CD4-positive, alpha-beta T cell (primary cell): ENCODE data around the gene ESRRG. TPM values are rescaled to one million over a fixed set of nuclear protein-coding genes. Genes with fewer than 3 reads are reported as not detected.

Source experiments
- ATAC-seq: fragments of 200-7000 bp; cut with Tn5 transposase; one replicate; pipeline ENCODE4 v1.10.0; 2022; ENCODE audit warnings: mild to moderate bottlenecking; ENCODE audit not compliant: poor library complexity
- CTCF ChIA-PET: fragments of 350-600 bp; sonication (Branson Sonifier 250); formaldehyde crosslinking; loops from one replicate; lab custom pipeline; 2021; ENCODE audit warnings: antibody characterized with exemption, inconsistent platforms; lab: Charles Lee
- POLR2A ChIA-PET: fragments of 350-600 bp; sonication (Branson Sonifier 250); formaldehyde crosslinking; loops from one replicate; lab custom pipeline; 2021; ENCODE audit warnings: antibody characterized with exemption, inconsistent platforms; lab: Charles Lee
- DNase-seq, 14 experiments: peaks; one replicate each; pipeline ENCODE4 v3.0.0-alpha.2; 2013 to 2020; ENCODE audit warnings: mixed read lengths in 2 of 14
- H3K27ac ChIP-seq, 2 donors: one replicate each; pipeline versions ENCODE4 v1.5.1 to v1.7.0; 2013; ENCODE audit warnings: low read length in 2 of 2, low read depth in 1 of 2, mild to moderate bottlenecking in 1 of 2
- H3K27me3 ChIP-seq, 2 experiments: 1 replicate in 1 of 2; 2 replicates in 1 of 2; pipeline versions ENCODE4 v1.6.1 to v1.7.0; 2013; ENCODE audit warnings: low read length in 2 of 2, control low read depth in 1 of 2, mild to moderate bottlenecking in 1 of 2, moderate library complexity in 1 of 2; ENCODE audit not compliant: insufficient read depth in 2 of 2, control insufficient read depth in 1 of 2
- H3K36me3 ChIP-seq: one replicate; pipeline ENCODE4 v1.6.1; 2013; ENCODE audit warnings: low read length, control low read depth; ENCODE audit not compliant: insufficient read depth
- H3K4me1 ChIP-seq: one replicate; pipeline ENCODE4 v1.6.1; 2013; ENCODE audit warnings: low read length, control low read depth; ENCODE audit not compliant: insufficient read depth
- H3K4me3 ChIP-seq: one replicate; pipeline ENCODE4 v1.5.1; 2013; ENCODE audit warnings: mild to moderate bottlenecking, low read length, moderate library complexity
- H3K9me3 ChIP-seq, 2 experiments: 1 replicate in 1 of 2; 2 replicates in 1 of 2; pipeline versions ENCODE4 v1.6.1 to v1.7.0; 2013; ENCODE audit warnings: low read length in 2 of 2, mild to moderate bottlenecking in 2 of 2, control low read depth in 1 of 2, moderate library complexity in 1 of 2; ENCODE audit not compliant: control insufficient read depth in 1 of 2, insufficient read depth in 1 of 2
- H3K27ac Mint-ChIP-seq: one replicate; pipeline ENCODE4 v1.8.0; 2020; ENCODE audit warnings: mixed read lengths
- H3K27me3 Mint-ChIP-seq: one replicate; pipeline ENCODE4 v1.8.0; 2021; ENCODE audit warnings: mixed read lengths
- H3K36me3 Mint-ChIP-seq: one replicate; pipeline ENCODE4 v1.8.0; 2021; ENCODE audit warnings: low read depth, mixed read lengths
- H3K4me1 Mint-ChIP-seq: one replicate; pipeline ENCODE4 v1.8.0; 2021; ENCODE audit warnings: low read depth, mixed read lengths
- H3K4me3 Mint-ChIP-seq: one replicate; pipeline ENCODE4 v1.8.0; 2020; ENCODE audit warnings: mild to moderate bottlenecking, mixed read lengths
- H3K9me3 Mint-ChIP-seq: one replicate; pipeline ENCODE4 v1.8.0; 2020; ENCODE audit warnings: mixed read lengths
- intact Hi-C, 2 experiments: fragments of 100-400 bp; cut with DNase I in 1 of 2; cut with micrococcal nuclease in 1 of 2; formaldehyde crosslinking; loops; one replicate each; pipeline versions ENCODE4 v1.15.1 to v1.9.0; 2023 to 2025; cut with DNase I, micrococcal nuclease
- total RNA-seq, 174 experiments: library from RNA in 2 of 174; stranded (reverse) in 2 of 174; gene quantifications; one replicate each; pipeline ENCODE4 v1.2.3 and lab custom pipeline; 2021 to 2026
- TF ChIP-seq, protein P1 (sequence below): fragments of 200-600 bp; IDR thresholded peaks from one replicate; pipeline ENCODE4 v1.8.0; 2022; ENCODE audit warnings: antibody characterized with exemption, mild to moderate bottlenecking

The ESRRG gene
- total RNA-seq, 2 experiments from 2014 or later: not detected

DNA sequence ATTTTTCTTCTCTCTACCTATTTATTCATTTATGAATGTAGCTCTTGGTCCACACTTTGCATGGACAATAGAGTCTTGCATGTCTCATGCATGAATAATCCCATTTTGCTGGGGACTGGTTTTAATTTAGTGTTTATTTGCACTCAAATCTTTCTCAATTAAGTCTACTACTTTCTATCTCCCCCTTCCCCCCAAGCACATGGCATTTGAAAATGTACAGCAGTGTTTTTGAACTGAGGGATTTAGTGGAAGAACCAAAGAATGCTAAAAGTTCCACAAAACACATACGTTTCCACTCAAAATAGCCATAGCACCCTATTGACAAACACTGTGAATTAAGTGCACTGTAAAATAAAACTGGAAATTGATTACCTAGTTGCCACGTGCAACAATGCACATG, 180.5 kb downstream of the ESRRG start:
- ChIA-PET CTCF (no interaction called here), POLR2A (no interaction called here)
- no peak overlapping the region for H3K4me3 ChIP-seq
- Mint-ChIP-seq H3K36me3 (no peaks in the 10 kb centered on the region), H3K4me1 (no peaks in the 10 kb centered on the region), H3K27me3 (no peaks in the 10 kb centered on the region), H3K4me3 (no peak overlapping the region), H3K27ac (no peak overlapping the region), H3K9me3 (peaks cover under 1% of the 10 kb centered on the region)
- H3K9me3 ChIP-seq: no peaks in the 10 kb centered on the region
- H3K36me3 ChIP-seq: no peaks in the 10 kb centered on the region
- TF ChIP-seq, protein P1, sequence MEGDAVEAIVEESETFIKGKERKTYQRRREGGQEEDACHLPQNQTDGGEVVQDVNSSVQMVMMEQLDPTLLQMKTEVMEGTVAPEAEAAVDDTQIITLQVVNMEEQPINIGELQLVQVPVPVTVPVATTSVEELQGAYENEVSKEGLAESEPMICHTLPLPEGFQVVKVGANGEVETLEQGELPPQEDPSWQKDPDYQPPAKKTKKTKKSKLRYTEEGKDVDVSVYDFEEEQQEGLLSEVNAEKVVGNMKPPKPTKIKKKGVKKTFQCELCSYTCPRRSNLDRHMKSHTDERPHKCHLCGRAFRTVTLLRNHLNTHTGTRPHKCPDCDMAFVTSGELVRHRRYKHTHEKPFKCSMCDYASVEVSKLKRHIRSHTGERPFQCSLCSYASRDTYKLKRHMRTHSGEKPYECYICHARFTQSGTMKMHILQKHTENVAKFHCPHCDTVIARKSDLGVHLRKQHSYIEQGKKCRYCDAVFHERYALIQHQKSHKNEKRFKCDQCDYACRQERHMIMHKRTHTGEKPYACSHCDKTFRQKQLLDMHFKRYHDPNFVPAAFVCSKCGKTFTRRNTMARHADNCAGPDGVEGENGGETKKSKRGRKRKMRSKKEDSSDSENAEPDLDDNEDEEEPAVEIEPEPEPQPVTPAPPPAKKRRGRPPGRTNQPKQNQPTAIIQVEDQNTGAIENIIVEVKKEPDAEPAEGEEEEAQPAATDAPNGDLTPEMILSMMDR: no peak
- intact Hi-C loops: no loop called here
- no peaks in the 10 kb centered on the region for H3K27me3 ChIP-seq
- no peak for ATAC-seq
- no peaks in the 10 kb centered on the region for H3K4me1 ChIP-seq
- DNase-seq: no peak
- H3K27ac ChIP-seq: no peak overlapping the region

DNA sequence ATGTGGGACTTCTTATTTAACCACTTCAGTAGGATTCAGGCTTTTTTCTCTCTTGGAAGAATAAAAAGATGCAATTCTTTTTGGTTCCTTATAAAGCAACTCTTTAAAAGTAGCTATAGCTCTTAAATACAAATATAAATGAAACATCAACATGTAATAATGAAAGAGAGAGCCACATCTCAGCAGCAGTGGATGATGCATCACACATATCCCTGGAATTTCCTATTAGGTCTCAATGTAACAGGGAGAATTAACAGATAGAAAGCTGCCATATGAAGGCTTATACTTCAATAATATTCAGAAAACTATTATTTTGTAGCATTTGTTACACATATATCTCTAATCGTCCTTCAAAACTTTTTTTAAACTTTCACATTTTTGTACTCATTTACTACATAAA, 181.0 kb downstream of the ESRRG start:
- Histone ChIP-seq H3K27me3 (no peaks in the 10 kb centered on the region), H3K9me3 (no peaks in the 10 kb centered on the region), H3K4me3 (no peak overlapping the region), H3K27ac (no peak overlapping the region), H3K36me3 (no peaks in the 10 kb centered on the region), H3K4me1 (no peaks in the 10 kb centered on the region)
- Mint-ChIP-seq H3K27ac (no peak overlapping the region), H3K36me3 (no peaks in the 10 kb centered on the region), H3K4me3 (no peak overlapping the region), H3K4me1 (no peaks in the 10 kb centered on the region), H3K27me3 (no peaks in the 10 kb centered on the region), H3K9me3 (no peaks in the 10 kb centered on the region)
- no peak for DNase-seq
- intact Hi-C loops: no loop called here
- TF ChIP-seq, protein P1: no peak
- ATAC-seq: no peak
- CTCF ChIA-PET: no interaction called here
- POLR2A ChIA-PET: no interaction called here

DNA sequence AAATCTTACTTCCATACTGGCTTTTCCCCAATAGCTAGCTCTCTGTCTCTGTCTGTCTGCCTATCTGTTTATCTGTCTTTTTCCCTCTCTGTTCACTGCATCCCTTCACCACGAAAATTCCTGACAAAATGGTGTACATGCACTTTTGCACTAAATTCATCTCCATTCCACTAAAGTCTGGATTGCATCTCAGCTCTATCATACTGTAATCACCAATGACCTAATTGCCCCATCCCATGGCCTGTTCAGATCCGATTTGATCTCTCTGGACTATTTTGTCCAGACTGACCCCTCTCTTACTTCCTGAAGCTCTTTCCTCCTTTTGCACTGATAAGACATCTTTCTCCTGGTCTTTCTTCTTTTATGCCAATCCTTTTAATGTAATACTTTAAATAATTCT, 187.5 kb downstream of the ESRRG start:
- no peaks in the 10 kb centered on the region for H3K27me3 ChIP-seq
- H3K9me3 Mint-ChIP-seq: peaks cover 2% of the 10 kb centered on the region
- CTCF ChIA-PET: no interaction called here
- no peak for DNase-seq
- no peak overlapping the region for H3K27ac ChIP-seq
- H3K4me1 ChIP-seq: no peaks in the 10 kb centered on the region
- no peaks in the 10 kb centered on the region for H3K36me3 Mint-ChIP-seq
- ATAC-seq: no peak
- H3K27me3 Mint-ChIP-seq: no peaks in the 10 kb centered on the region
- H3K9me3 ChIP-seq: no peaks in the 10 kb centered on the region
- no peak overlapping the region for H3K4me3 Mint-ChIP-seq
- intact Hi-C loops: no loop called here
- H3K4me3 ChIP-seq: no peak overlapping the region
- TF ChIP-seq, protein P1: no peak
- H3K4me1 Mint-ChIP-seq: no peaks in the 10 kb centered on the region
- POLR2A ChIA-PET: no interaction called here
- no peaks in the 10 kb centered on the region for H3K36me3 ChIP-seq
- H3K27ac Mint-ChIP-seq: no peak overlapping the region
